Measurements from ENCODE around the gene GATAD2A.

GRCh38 chr19:19436137-19436691 lies 30.7 kb downstream of the GATAD2A start:
- no peak for TF ChIP-seq CTCF (IDR thresholded peaks at IDR 0.05; ENCODE audit: low read depth, low read length)
- no peak for TF ChIP-seq POLR2A (IDR thresholded peaks at IDR 0.05; ENCODE audit: extremely low read depth, insufficient read length)
- TF ChIP-seq, protein P1, sequence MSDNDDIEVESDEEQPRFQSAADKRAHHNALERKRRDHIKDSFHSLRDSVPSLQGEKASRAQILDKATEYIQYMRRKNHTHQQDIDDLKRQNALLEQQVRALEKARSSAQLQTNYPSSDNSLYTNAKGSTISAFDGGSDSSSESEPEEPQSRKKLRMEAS (IDR thresholded peaks at IDR 0.05; ENCODE audit: low read depth, low read length): no peak
